ENCODE measurements around the gene PACRG.

PACRG gene

DNA sequence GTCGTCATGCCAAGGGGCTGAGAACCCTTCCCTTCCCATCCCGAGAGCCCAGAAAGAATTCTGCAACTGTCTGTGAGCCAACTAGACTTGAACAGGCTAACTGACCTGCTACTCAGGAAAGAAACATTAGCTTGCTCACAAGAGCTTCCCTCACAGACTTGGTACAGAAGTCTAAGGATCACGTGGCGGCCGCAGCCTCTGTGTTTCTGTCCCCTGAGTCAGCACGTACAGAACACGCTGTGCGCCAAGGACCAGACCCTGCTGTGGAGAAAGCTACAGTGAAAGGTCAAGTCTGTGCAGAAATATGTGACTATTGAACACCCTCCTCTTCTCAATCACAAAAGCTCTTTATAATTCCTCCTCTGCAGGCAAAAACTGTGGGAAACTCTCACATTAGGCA, 535.4 kb downstream of the PACRG start:
- peak in 47 of 56 donors; percentile 17 to 83 (median 62) for DNase-seq

GRCh38 chr6:163263998-163264661, 536.4 kb downstream of the PACRG start:
- DNase-seq: peak in 26 of 56 donors; percentile 11 to 80 (median 49)

- DNase-seq: no peak
Observed at GRCh38 chr6:163264662-163265035, 536.9 kb downstream of the PACRG start.

DNA sequence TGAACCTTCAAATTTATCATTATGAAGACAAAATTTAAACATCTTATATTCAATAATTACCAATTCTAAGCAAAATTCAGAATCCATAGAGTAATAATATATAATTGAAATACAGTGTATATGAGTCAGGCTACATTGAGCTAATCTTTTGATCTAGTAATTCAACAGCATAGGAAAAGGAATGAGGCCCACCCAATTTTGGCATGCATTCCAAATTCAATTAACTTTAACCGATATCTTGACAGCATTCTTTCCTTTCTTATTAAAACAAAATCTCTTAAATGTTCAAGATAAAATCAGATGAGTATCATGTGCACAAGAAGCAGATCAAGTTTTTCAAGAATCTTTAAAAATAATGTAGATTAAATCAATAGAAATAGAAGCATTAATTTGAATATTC, 553.9 kb downstream of the PACRG start:
- DNase-seq: no peak

- no peak for DNase-seq
Observed at GRCh38 chr6:163282672-163283071, 554.9 kb downstream of the PACRG start.

DNA sequence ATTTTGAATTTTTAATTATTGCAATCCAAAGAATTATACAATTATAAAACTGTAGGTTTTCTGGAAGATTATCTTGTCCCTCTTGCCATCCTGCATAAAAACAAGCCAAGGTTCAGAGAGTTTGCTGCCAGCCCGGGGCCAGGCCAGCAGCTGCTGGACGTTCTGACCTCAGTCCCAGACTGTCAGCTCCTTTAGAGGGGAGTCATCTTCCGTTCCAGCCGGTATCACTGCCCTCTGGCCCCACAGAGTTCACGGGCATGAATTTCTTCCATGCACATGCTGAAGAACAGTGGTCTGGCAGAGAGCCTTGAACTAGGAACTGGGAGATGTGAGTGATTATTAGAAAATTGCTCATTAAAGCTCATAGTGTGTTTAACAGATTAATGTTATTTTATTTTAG, 556.4 kb downstream of the PACRG start:
- peak in 4 of 56 donors; percentile 3 to 23 (median 18) for DNase-seq

GRCh38 chr6:163285691-163286090, 557.9 kb downstream of the PACRG start:
- peak in 12 of 56 donors; percentile 17 to 47 (median 33) for DNase-seq

GRCh38 chr6:163287626-163288025, 559.9 kb downstream of the PACRG start:
- no peak for DNase-seq

DNA sequence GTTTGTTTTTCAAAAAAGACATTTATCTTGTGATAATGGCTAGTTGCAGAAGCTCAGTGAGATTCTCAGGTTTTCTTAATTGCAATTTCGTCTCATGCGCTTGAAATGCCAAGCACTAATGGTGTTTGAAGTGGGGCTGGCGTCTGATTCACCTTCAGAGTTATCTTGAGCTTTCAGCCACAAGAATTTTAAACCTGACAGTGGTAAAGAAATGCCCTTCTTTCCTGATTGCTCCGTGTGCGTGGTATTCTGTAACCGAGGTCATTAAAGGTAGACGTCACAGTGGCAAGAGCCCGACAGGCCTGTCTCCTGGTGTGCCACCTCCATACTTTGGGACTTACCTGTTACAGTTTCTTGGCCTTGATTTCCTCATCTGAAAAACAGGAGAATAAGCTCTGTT, 560.3 kb downstream of the PACRG start:
- no peak for DNase-seq

DNA sequence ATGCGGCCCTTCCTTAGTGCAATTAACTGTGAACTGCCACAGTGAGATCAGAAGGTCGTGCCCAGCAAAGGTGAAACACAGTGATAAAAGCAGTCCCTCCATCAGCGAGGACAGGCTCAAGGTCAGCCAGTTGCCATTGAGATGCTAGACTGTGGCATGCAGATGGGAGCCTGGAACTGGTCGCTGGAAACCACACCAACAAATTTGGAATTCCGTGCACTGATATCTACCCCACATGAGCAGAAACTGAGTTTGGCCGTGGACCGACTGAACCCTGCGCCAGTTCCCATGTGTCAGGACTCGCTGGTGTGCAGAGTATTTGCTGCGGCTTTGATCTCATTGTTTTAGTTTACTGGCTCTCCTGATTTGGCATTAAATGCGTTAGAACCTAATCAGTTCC, 561.1 kb downstream of the PACRG start:
- DNase-seq: no peak

GRCh38 chr6:163289447-163289846, 561.7 kb downstream of the PACRG start:
- DNase-seq: no peak

DNA sequence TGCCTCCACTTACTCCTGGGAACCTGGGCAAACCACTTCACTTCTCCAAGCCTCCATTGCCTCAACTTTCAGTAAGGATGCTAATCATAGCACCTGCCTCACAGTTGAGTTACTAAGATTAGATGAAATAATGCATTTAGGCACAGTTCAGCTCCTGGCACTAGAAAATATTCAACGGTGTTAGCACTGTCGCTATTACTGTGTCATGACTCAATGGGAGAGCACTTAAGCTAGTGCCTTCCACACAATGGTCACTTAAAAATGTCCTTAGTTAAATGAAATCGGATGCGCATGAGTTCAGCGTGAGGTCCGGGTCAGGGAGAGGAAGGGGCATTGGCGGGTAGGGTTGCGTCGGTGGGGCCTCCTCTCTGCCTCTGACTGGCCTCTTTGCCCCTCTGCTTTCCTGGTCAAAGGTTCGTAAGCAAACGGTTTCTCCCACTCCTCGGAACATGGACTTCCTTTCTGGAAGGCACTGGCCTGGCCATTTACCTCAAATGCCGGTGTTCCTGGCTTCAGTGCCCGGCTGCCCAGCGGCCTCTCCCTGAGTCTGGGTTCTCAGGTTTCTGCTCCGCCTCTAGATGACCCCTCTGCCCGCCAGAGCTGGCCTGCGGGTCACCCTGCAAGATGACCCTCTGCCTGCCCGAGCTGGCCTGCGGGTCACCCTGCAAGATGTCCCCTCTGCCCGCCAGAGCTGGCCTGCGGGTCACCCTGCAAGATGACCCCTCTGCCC, 562.9 kb downstream of the PACRG start:
- DNase-seq: no peak

- DNase-seq: no peak
Observed at GRCh38 chr6:163291622-163292021, 563.8 kb downstream of the PACRG start.

- DNase-seq: no peak
Observed at GRCh38 chr6:163293286-163293685, 565.5 kb downstream of the PACRG start.

DNA sequence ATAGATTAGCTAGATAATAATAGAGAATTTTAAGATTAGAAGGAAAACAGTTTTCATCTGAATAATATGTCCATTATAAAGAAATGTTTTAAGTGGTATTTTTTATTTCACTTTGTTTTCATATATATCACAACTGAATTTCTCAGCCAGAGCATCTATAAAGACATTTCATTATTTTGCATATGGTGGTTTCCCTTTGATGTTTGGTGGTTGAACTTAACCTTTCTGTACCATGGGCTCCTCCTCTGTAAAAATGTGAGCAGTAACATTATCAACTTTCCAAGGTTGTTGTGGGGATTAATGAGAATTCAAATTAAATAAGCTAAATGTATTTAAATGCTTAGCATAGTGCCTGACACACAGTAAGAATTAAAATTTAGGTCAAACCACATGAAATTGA, 567.0 kb downstream of the PACRG start:
- DNase-seq: no peak

- DNase-seq: no peak
Observed at GRCh38 chr6:163296835-163297519, 569.2 kb downstream of the PACRG start.

DNA sequence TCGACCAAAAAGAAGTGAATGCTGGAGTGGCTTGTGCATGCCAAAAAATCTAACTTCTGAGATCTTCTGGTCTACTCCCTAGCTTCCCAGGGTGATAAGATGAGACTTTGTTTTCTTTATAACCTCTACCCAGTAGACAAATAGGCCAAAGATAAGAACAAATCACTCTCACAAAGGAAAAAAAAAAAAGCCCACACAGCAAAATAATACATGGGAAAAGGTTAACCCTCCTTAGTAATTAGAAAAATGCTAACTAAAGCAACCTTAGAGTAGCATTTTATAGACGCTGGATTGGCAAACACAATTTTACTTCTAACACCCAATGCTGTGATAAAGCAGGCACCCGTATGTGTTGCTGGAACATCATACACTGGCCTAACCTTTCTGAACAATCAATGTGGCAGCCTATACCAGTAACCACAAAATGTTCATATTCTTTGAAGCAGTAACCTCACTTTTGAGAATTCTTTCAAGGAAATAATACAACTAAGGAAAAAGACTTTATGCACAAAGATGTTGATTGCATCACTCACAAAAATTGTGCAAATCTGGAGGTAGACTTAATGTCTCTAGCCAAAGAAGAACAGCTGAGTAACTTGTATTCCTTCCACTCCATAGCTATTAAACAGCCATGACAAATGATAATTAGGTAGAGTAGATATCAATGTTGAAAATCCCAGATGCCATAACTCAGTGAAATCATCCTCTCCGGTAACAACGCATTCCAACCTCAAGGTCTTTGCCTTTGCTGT, 570.5 kb downstream of the PACRG start:
- no peak for DNase-seq

DNA sequence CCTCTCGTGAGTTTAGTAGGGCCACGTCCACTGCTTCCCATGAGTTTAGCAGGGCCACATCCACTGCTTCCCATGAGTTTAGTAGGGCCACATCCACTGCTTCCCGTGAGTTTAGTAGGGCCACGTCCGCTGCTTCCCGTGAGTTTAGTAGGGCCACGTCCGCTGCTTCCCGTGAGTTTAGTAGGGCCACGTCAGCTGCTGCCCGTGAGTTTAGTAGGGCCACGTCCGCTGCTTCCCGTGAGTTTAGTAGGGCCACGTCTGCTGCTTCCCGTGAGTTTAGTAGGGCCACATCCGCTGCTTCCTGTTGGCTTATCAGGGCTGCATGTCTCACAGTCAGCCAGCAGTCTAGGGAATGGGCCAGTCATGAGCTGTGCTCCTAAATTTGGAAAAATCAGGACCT, 573.1 kb downstream of the PACRG start:
- DNase-seq: no peak

GRCh38 chr6:163301726-163302635, 574.2 kb downstream of the PACRG start:
- DNase-seq: no peak

- no peak for DNase-seq
Observed at GRCh38 chr6:163302747-163303146, 575.0 kb downstream of the PACRG start.

- no peak for DNase-seq
Observed at GRCh38 chr6:163306000-163306399, 578.2 kb downstream of the PACRG start.
